ENCODE measurements around the gene RPL18.

The RPL18 gene

DNA sequence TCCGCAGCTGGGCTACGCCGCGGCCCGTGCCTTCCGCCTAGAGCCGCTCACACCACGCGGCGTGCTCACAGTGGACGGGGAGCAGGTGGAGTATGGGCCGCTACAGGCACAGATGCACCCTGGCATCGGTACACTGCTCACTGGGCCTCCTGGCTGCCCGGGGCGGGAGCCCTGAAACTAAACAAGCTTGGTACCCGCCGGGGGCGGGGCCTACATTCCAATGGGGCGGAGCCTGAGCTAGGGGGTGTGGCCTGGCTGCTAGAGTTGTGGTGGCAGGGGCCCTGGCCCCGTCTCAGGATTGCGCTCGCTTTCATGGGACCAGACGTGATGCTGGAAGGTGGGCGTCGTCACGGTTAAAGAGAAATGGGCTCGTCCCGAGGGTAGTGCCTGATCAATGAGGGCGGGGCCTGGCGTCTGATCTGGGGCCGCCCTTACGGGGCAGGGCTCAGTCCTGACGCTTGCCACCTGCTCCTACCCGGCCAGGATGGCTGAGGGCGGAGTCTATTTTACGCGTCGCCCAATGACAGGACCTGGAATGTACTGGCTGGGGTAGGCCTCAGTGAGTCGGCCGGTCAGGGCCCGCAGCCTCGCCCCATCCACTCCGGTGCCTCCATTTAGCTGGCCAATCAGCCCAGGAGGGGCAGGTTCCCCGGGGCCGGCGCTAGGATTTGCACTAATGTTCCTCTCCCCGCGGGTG lies 10.8 kb upstream of the RPL18 start:
- H3K36me3 ChIP-seq (ENCODE audit: control insufficient read depth, insufficient read depth, low read length) = peaks cover 5% of the 10 kb centered on the region
- H3K4me1 ChIP-seq (ENCODE audit: control insufficient read depth, insufficient read depth, low read length, poor library complexity, severe bottlenecking) = peaks cover 23% of the 10 kb centered on the region
- peak overlapping the region; percentile 29 for H3K27ac ChIP-seq (ENCODE audit: low read depth, low read length, severe bottlenecking)
- WGBS, 2 experiments (ENCODE audit: insufficient coverage in 2 of 2) = 39% methylated on average over 46 to 48 of the region's 48 CpGs
- peak overlapping the region; percentile 22 for H3K4me3 ChIP-seq (ENCODE audit: extremely low read depth, insufficient read depth, low read length, poor library complexity, severe bottlenecking)
- no peaks in the 10 kb centered on the region for H3K9me3 ChIP-seq (ENCODE audit: control insufficient read depth, low read length)

DNA sequence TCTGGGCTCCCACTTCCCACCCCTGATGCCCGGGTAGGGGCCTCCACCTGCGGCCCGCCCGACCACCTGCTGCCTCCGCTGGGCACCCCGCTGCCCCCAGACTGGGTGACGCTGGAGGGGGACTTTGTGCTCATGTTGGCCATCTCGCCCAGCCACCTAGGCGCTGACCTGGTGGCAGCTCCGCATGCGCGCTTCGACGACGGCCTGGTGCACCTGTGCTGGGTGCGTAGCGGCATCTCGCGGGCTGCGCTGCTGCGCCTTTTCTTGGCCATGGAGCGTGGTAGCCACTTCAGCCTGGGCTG lies 10.3 kb upstream of the RPL18 start:
- Histone ChIP-seq H3K9me3 (ENCODE audit: control insufficient read depth, low read length) (no peaks in the 10 kb centered on the region), H3K27ac (ENCODE audit: low read depth, low read length, severe bottlenecking) (no peak overlapping the region), H3K4me1 (ENCODE audit: control insufficient read depth, insufficient read depth, low read length, poor library complexity, severe bottlenecking) (peaks cover 22% of the 10 kb centered on the region), H3K4me3 (ENCODE audit: extremely low read depth, insufficient read depth, low read length, poor library complexity, severe bottlenecking) (no peak overlapping the region), H3K36me3 (ENCODE audit: control insufficient read depth, insufficient read depth, low read length) (peaks cover 5% of the 10 kb centered on the region)
- WGBS, 2 experiments (ENCODE audit: insufficient coverage in 2 of 2) = 97% methylated on average over 21 to 22 of the region's 22 CpGs

DNA sequence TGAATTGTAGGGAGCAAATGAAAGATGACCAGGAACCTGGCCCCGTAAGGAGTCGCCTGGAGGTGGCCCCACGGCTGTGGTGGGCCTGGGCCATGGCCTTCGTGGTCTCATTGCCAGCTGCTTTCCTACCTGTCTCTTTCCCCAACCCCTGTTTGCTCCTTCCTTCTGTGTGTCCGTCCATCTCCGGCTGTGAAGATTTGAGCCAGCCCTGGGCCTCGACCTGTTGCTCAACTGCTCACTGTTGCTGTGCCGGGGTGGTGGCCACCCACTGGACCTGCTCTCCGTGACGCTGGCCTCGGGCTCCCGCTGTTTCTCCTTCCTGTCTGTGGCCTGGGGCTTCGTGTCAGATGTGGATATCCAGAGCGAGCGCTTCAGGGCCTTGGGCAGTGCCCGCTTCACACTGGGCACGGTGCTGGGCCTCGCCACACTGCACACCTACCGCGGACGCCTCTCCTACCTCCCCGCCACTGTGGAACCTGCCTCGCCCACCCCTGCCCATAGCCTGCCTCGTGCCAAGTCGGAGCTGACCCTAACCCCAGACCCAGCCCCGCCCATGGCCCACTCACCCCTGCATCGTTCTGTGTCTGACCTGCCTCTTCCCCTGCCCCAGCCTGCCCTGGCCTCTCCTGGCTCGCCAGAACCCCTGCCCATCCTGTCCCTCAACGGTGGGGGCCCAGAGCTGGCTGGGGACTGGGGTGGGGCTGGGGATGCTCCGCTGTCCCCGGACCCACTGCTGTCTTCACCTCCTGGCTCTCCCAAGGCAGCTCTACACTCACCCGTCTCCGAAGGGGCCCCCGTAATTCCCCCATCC lies 9.7 kb upstream of the RPL18 start:
- no peak overlapping the region for H3K27ac ChIP-seq (ENCODE audit: low read depth, low read length, severe bottlenecking)
- H3K9me3 ChIP-seq (ENCODE audit: control insufficient read depth, low read length) = no peaks in the 10 kb centered on the region
- H3K36me3 ChIP-seq (ENCODE audit: control insufficient read depth, insufficient read depth, low read length) = peaks cover 5% of the 10 kb centered on the region
- H3K4me3 ChIP-seq (ENCODE audit: extremely low read depth, insufficient read depth, low read length, poor library complexity, severe bottlenecking) = no peak overlapping the region
- WGBS, 2 experiments (ENCODE audit: insufficient coverage in 2 of 2) = 95 to 97% methylated on average over 23 to 34 of the region's 34 CpGs
- H3K4me1 ChIP-seq (ENCODE audit: control insufficient read depth, insufficient read depth, low read length, poor library complexity, severe bottlenecking) = peaks cover 19% of the 10 kb centered on the region

DNA sequence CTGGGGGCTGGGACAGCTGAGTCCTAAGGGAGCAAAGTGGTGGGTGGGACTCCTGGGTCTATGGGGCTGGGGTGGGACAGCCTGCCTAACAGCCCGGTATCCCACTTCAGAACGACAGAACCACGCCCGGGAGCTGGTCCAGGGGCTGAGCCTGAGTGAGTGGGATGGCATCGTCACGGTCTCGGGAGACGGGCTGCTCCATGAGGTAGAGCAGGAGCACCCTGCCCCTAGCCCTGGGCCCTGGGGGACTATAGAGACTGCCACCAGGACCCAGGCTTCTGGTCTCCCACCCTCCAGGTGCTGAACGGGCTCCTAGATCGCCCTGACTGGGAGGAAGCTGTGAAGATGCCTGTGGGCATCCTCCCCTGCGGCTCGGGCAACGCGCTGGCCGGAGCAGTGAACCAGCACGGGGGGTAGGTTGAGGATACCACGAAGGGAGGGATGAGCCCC lies 8.9 kb upstream of the RPL18 start:
- Histone ChIP-seq H3K36me3 (ENCODE audit: control insufficient read depth, insufficient read depth, low read length) (peaks cover 5% of the 10 kb centered on the region), H3K9me3 (ENCODE audit: control insufficient read depth, low read length) (no peaks in the 10 kb centered on the region), H3K4me1 (ENCODE audit: control insufficient read depth, insufficient read depth, low read length, poor library complexity, severe bottlenecking) (peaks cover 19% of the 10 kb centered on the region), H3K27ac (ENCODE audit: low read depth, low read length, severe bottlenecking) (no peak overlapping the region), H3K4me3 (ENCODE audit: extremely low read depth, insufficient read depth, low read length, poor library complexity, severe bottlenecking) (no peak overlapping the region)
- 94 to 95% methylated on average over 12 to 14 of the region's 17 CpGs for WGBS, 2 experiments (ENCODE audit: insufficient coverage in 2 of 2)

DNA sequence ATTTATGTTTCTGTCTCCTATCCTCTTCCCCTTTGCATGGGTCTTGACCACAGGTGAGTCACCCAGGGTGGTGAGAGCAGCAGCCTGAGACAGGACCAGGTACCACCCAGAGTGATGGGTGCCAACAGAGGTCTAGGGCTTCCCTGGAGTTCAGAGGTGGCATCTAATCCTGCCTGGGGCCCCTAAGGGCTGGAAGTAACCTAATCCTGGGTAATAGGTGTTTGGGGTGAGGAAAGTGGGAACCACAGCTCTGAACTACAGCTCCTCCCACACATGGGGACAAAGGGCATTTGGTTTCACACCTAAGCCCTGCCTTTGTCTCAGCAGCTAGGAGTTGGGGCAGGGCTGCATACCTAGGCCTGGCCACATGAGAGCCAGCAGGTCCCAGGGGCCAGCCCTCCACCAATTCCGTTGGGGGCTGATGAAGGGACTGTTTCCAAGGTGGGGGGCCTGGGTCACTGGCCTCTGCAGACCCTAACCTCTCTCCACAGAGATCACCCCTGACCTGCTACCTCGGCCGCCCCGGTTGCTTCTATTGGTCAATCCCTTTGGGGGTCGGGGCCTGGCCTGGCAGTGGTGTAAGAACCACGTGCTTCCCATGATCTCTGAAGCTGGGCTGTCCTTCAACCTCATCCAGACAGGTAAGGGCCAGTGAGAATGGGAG lies 8.4 kb upstream of the RPL18 start:
- Histone ChIP-seq H3K36me3 (ENCODE audit: control insufficient read depth, insufficient read depth, low read length) (peaks cover 5% of the 10 kb centered on the region), H3K9me3 (ENCODE audit: control insufficient read depth, low read length) (no peaks in the 10 kb centered on the region), H3K27ac (ENCODE audit: low read depth, low read length, severe bottlenecking) (no peak overlapping the region), H3K4me3 (ENCODE audit: extremely low read depth, insufficient read depth, low read length, poor library complexity, severe bottlenecking) (no peak overlapping the region), H3K4me1 (ENCODE audit: control insufficient read depth, insufficient read depth, low read length, poor library complexity, severe bottlenecking) (peaks cover 13% of the 10 kb centered on the region)
- 79 to 100% methylated on average over 2 to 3 of the region's 6 CpGs for WGBS, 2 experiments (ENCODE audit: insufficient coverage in 2 of 2)

DNA sequence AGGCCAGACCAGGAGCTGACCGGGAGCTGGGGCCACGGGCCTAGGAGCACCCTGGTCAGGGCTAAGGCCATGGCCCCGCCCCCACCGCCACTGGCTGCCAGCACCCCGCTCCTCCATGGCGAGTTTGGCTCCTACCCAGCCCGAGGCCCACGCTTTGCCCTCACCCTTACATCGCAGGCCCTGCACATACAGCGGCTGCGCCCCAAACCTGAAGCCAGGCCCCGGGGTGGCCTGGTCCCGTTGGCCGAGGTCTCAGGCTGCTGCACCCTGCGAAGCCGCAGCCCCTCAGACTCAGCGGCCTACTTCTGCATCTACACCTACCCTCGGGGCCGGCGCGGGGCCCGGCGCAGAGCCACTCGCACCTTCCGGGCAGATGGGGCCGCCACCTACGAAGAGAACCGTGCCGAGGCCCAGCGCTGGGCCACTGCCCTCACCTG lies 6.9 kb upstream of the RPL18 start:
- Histone ChIP-seq H3K4me1 (ENCODE audit: control insufficient read depth, insufficient read depth, low read length, poor library complexity, severe bottlenecking) (peaks cover 12% of the 10 kb centered on the region), H3K9me3 (ENCODE audit: control insufficient read depth, low read length) (no peaks in the 10 kb centered on the region), H3K27ac (ENCODE audit: low read depth, low read length, severe bottlenecking) (no peak overlapping the region), H3K4me3 (ENCODE audit: extremely low read depth, insufficient read depth, low read length, poor library complexity, severe bottlenecking) (no peak overlapping the region), H3K36me3 (ENCODE audit: control insufficient read depth, insufficient read depth, low read length) (peaks cover 5% of the 10 kb centered on the region)
- WGBS, 2 experiments (ENCODE audit: insufficient coverage in 2 of 2) = 98 to 99% methylated on average over 25 to 30 of the region's 30 CpGs

DNA sequence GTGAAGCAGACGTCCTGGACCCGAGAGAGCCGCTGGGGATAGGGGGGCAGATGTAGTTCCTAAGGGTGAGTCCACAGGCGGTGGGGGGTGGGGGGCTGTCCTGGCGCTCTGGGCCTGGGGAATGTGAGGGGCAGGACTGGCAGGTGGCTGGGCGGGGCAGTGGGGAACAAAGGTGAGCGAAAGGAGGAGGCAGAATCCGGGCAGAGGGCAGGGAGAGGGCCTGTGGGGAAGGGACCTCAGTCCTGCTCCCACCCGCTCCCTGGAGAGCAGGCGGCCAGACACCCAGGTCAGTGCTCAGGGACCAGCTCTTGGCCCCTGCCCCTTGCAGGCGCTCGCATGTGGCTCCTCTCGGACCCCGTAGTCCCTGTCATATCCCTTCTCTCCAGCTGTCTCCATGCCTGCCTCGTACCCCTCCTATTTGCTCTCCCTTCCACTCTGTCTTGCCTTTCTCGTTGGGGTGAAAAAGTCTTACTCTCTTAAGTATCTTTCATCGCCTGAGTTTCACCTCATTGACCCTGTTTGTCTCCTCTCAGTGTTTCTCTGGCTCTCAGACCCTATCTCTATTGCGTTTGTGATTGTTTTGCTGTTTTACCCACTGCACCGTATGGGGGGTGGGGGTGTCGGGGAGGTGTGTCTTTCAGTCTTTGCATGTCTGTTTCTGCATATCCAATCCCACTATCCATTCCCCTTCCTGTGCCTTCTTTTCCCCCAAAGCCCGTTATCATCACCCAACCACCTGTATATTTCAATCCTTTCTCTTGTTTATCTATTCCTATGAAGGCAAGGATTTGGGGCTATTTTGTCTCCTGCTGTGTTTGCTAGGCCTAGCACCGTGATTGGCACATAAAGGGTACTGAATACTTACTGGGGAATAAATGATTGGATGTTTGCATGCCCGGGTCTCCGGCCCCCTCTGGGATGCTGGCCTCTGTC lies 6.1 kb upstream of the RPL18 start:
- 56 to 62% methylated on average over 17 to 20 of the region's 24 CpGs for WGBS, 2 experiments (ENCODE audit: insufficient coverage in 2 of 2)
- H3K4me3 ChIP-seq (ENCODE audit: extremely low read depth, insufficient read depth, low read length, poor library complexity, severe bottlenecking) = peak overlapping the region; percentile 58
- H3K4me1 ChIP-seq (ENCODE audit: control insufficient read depth, insufficient read depth, low read length, poor library complexity, severe bottlenecking) = peaks cover 4% of the 10 kb centered on the region
- no peaks in the 10 kb centered on the region for H3K9me3 ChIP-seq (ENCODE audit: control insufficient read depth, low read length)
- H3K27ac ChIP-seq (ENCODE audit: low read depth, low read length, severe bottlenecking) = peak overlapping the region; percentile 41
- H3K36me3 ChIP-seq (ENCODE audit: control insufficient read depth, insufficient read depth, low read length) = peaks cover 5% of the 10 kb centered on the region

DNA sequence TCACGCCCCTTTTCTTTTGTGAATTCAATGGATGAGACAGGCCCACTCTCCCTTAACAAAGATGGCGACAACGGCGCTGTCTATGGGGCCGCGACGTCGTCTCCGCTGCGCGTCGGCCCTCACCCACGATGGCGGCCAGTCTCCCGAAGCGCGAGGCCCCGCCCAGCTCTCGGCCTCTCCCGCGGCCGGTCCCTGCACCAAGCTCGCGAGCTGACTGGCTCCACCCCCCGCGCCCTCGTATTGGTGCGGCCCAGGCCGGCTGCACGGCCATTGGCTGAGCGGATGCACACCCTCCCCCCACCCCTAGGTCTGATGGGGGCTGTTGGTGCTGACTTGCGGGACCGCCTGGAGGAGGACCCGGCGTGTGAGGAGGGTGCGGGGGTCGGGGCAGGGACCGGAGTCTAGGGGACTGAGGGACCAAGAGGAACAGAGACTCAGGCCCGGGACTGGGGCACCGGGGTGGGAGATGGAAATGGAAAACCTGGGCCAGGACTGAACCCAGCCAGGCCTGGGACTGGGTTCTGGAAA lies 5.2 kb upstream of the RPL18 start:
- H3K9me3 ChIP-seq (ENCODE audit: control insufficient read depth, low read length) = no peaks in the 10 kb centered on the region
- H3K4me3 ChIP-seq (ENCODE audit: extremely low read depth, insufficient read depth, low read length, poor library complexity, severe bottlenecking) = peak overlapping the region; percentile 58
- H3K4me1 ChIP-seq (ENCODE audit: control insufficient read depth, insufficient read depth, low read length, poor library complexity, severe bottlenecking) = no peaks in the 10 kb centered on the region
- H3K36me3 ChIP-seq (ENCODE audit: control insufficient read depth, insufficient read depth, low read length) = peaks cover 5% of the 10 kb centered on the region
- WGBS, 2 experiments (ENCODE audit: insufficient coverage in 2 of 2) = 0 to 1% methylated on average over 16 to 34 of the region's 40 CpGs
- H3K27ac ChIP-seq (ENCODE audit: low read depth, low read length, severe bottlenecking) = peak overlapping the region; percentile 96

DNA sequence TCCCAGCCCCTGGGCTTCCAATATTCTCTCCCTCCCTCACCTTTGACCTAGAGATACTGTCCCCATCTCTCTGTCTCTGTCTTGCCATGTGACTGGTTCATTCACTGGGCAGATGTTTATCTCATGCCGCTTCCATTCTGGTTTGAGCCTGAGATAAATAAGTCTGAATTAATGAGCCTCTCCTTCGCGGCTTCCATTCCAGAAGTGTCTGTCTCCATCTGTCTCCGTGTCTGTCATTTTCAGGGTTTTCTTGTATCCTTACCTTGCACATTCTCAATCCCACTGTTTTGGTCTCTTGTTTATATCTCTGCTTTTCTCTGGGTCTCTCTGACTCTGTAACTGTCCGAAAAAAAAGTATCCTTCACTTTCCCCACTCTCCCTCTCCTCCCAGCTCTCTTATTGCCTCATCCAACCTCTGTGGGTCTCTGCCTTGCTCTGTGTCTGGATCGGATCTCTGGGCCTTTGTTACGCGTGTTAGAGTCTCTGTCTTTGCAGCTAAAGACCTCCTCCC lies 4.6 kb upstream of the RPL18 start:
- 35 to 37% methylated on average over 8 of the region's 8 CpGs for WGBS, 2 experiments (ENCODE audit: insufficient coverage in 2 of 2)
- peak overlapping the region; percentile 58 for H3K4me3 ChIP-seq (ENCODE audit: extremely low read depth, insufficient read depth, low read length, poor library complexity, severe bottlenecking)

More for the DNA sequence above, 4.6 kb upstream of the RPL18 start:
- H3K27ac ChIP-seq (ENCODE audit: low read depth, low read length, severe bottlenecking) = peak overlapping the region; percentile 96
- peaks cover 6% of the 10 kb centered on the region for H3K36me3 ChIP-seq (ENCODE audit: control insufficient read depth, insufficient read depth, low read length)
- H3K4me1 ChIP-seq (ENCODE audit: control insufficient read depth, insufficient read depth, low read length, poor library complexity, severe bottlenecking) = no peaks in the 10 kb centered on the region
- no peaks in the 10 kb centered on the region for H3K9me3 ChIP-seq (ENCODE audit: control insufficient read depth, low read length)

Measured in mesodermal cell (in vitro differentiated cells).